A673 (cell line): Measurements from ENCODE around the gene COL5A1. TPM values are rescaled to one million over a fixed set of nuclear protein-coding genes. Genes with fewer than 3 reads are reported as not detected.

Source experiments
- BruUV-seq: library from RNA; stranded (reverse); fragments of 400-500 nt; replicated peaks from 2 replicates; lab custom pipeline; 2021; lab: Mats Ljungman, UMichigan
- CTCF ChIA-PET: fragments of 300-600 bp; sonication (Branson Sonifier 250); formaldehyde crosslinking; loops from one replicate; lab custom pipeline; 2022; ENCODE audit warnings: antibody characterized with exemption; lab: Charles Lee
- POLR2A ChIA-PET: fragments of 300-600 bp; sonication (Branson Sonifier 250); formaldehyde crosslinking; loops from one replicate; lab custom pipeline; 2022; ENCODE audit warnings: antibody characterized with exemption; ENCODE audit not compliant: low non-redundant PET; lab: Charles Lee
- DNase-seq: peaks from one replicate; pipeline ENCODE4 v3.0.0-alpha.2; 2015; ENCODE audit warnings: low spot score
- H3K27ac ChIP-seq: fragments of 200-600 bp; sonication (generic); 2 replicates; pipeline ENCODE4 v1.5.1; 2016; ENCODE audit warnings: mixed run types, low read depth, mild to moderate bottlenecking, mixed read lengths, antibody characterized with exemption, low read length; ENCODE audit not compliant: poor library complexity, severe bottlenecking
- H3K27me3 ChIP-seq: fragments of 200-600 bp; sonication (generic); replicated peaks from 2 replicates; pipeline ENCODE4 v1.6.1; 2017; ENCODE audit warnings: mixed run types, low read depth, mild to moderate bottlenecking, mixed read lengths, antibody characterized with exemption, low read length; ENCODE audit not compliant: insufficient read depth, poor library complexity
- H3K36me3 ChIP-seq: fragments of 200-600 bp; sonication (generic); 2 replicates; pipeline ENCODE4 v1.6.1; 2016; ENCODE audit warnings: mixed run types, mild to moderate bottlenecking, mixed read lengths, antibody characterized with exemption, low read length; ENCODE audit not compliant: insufficient read depth, poor library complexity, severe bottlenecking
- H3K4me1 ChIP-seq: fragments of 200-600 bp; sonication (generic); 2 replicates; pipeline ENCODE4 v1.6.1; 2017; ENCODE audit warnings: mixed run types, mild to moderate bottlenecking, mixed read lengths, antibody characterized with exemption, low read length; ENCODE audit not compliant: insufficient read depth, poor library complexity, severe bottlenecking
- H3K4me3 ChIP-seq: fragments of 200-600 bp; sonication (generic); 2 replicates; pipeline ENCODE4 v1.5.1; 2016; ENCODE audit warnings: low read depth, mixed run types, mild to moderate bottlenecking, mixed read lengths, low read length; ENCODE audit not compliant: poor library complexity, severe bottlenecking
- H3K9me3 ChIP-seq: fragments of 200-600 bp; sonication (generic); 2 replicates; pipeline ENCODE4 v1.6.1; 2016; ENCODE audit warnings: mixed run types, low read depth, mild to moderate bottlenecking, mixed read lengths, antibody characterized with exemption, low read length; ENCODE audit not compliant: poor library complexity, severe bottlenecking
- CTCF ChIP-seq: fragments of 300-800, 200-600 bp; sonication (generic); conservative IDR thresholded peaks from 2 replicates; pipeline ENCODE4 v1.5.1; 2017; ENCODE audit warnings: low read depth, mild to moderate bottlenecking, antibody characterized with exemption, low read length, moderate library complexity, mixed read lengths
- EZH2 ChIP-seq: fragments of 200-600 bp; sonication (generic); IDR thresholded peaks from 2 replicates; pipeline ENCODE4 v1.6.1; 2017; ENCODE audit warnings: borderline replicate concordance, low read depth, mild to moderate bottlenecking, mixed read lengths, antibody characterized with exemption, low read length; ENCODE audit not compliant: poor library complexity, severe bottlenecking
- intact Hi-C: fragments of 100-400 bp; cut with micrococcal nuclease; formaldehyde crosslinking; loops from one replicate; pipeline ENCODE4 v1.10.0; 2022; ENCODE audit not compliant: unreplicated experiment
- total RNA-seq: library from RNA; stranded (reverse); gene quantifications from 2 replicates; pipeline ENCODE4 v1.2.3, GENCODE V29; 2021

Gene COL5A1
- total RNA-seq, 1 experiment from 2014 or later, result 33.6 TPM

- ChIA-PET POLR2A (no interaction called here), CTCF (no interaction called here)
- Histone ChIP-seq H3K4me3 (no peak overlapping the region), H3K4me1 (no peaks in the 10 kb centered on the region), H3K27me3 (no peaks in the 10 kb centered on the region), H3K27ac (no peak overlapping the region), H3K9me3 (no peaks in the 10 kb centered on the region), H3K36me3 (no peaks in the 10 kb centered on the region)
- DNase-seq, result no peak
- BruUV-seq, result no TSS peak
- TF ChIP-seq EZH2 (no peak), CTCF (no peak)
- intact Hi-C loops, result no loop called here
These were observed 44.2 kb downstream of the COL5A1 start for GRCh38 chr9:134685784-134686183.

GRCh38 chr9:134686896-134687295 is 45.3 kb downstream of the COL5A1 start:
- no peak overlapping the region for H3K27ac ChIP-seq
- CTCF ChIA-PET, result no interaction called here
- H3K4me3 ChIP-seq, result no peak overlapping the region
- H3K27me3 ChIP-seq, result no peaks in the 10 kb centered on the region
- no TSS peak for BruUV-seq
- no peaks in the 10 kb centered on the region for H3K9me3 ChIP-seq
- intact Hi-C loops, result no loop called here
- H3K4me1 ChIP-seq, result no peaks in the 10 kb centered on the region
- no peak for DNase-seq
- TF ChIP-seq EZH2 (no peak), CTCF (no peak)
- H3K36me3 ChIP-seq, result no peaks in the 10 kb centered on the region
- POLR2A ChIA-PET, result no interaction called here

GRCh38 chr9:134687556-134687955 is 46.0 kb downstream of the COL5A1 start:
- Histone ChIP-seq H3K27me3 (no peaks in the 10 kb centered on the region), H3K4me3 (no peak overlapping the region), H3K27ac (no peak overlapping the region), H3K9me3 (no peaks in the 10 kb centered on the region), H3K36me3 (no peaks in the 10 kb centered on the region), H3K4me1 (no peaks in the 10 kb centered on the region)
- TF ChIP-seq CTCF, result no peak
- TF ChIP-seq EZH2, result no peak
- intact Hi-C loops, result no loop called here
- BruUV-seq, result no TSS peak
- POLR2A ChIA-PET, result no interaction called here
- CTCF ChIA-PET, result no interaction called here
- no peak for DNase-seq
